Stimulated activated naive CD8-positive, alpha-beta T cell treated with anti-CD3 and anti-CD28 coated beads, Interleukin-15, Interleukin-2, amounts not matched to agents 100 U/mL and 50 U/mL, for 24 hours (primary cell): Measurements from ENCODE around the gene SLC2A4.

Experiments
- ATAC-seq: fragments of 150-1000 bp; cut with Tn5 transposase; one replicate; pipeline ENCODE4 v1.10.0; 2021
- DNase-seq: peaks from one replicate; pipeline ENCODE4 v3.0.0; 2021

Gene SLC2A4

DNA sequence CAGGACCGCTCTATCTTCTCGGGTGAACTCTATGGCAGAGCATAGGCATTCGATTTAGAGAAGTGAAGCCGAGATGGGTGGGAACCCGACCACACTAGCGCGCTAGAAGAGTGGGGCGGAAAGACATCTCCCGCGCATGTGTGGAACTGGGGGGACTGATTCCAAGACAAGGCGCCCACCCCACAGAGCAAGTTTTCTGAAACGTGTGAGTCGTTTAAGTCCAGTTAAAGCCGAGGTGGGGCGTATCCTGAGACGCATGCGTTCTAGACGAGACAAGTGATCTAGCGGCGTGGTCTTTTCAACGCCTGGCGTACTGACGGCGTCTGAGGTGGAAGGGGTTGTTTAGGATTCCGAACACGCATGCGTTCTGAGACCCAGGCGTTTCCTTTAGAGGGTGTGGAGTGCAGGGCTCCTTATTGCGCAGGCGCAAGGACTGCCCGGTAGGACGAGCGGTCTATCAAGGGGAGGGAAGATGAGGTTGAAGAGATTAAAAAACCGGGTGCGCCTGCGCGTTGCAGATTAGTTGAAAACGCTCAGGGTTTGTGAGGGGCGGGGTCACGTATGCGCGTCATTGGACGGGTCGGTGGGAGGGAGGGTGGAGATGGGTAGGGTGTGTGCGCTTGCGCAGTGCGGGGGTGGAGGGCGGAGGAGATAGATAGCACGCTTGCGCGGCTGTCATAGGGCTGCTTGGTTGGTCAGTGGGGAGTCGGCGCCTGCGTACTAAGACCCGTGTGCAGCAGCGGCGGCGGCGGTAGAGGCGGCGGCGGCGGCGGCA, 25.6 kb downstream of the SLC2A4 start, which contains the start of gene EIF5A:
TSS of gene EIF5A (plus strand) at position 718 of the 775 bp plus-strand sequence. CDS start 2,008 bp downstream, outside the sequence.
- peak; percentile 100 for DNase-seq
- peak; percentile 84 for ATAC-seq

DNA sequence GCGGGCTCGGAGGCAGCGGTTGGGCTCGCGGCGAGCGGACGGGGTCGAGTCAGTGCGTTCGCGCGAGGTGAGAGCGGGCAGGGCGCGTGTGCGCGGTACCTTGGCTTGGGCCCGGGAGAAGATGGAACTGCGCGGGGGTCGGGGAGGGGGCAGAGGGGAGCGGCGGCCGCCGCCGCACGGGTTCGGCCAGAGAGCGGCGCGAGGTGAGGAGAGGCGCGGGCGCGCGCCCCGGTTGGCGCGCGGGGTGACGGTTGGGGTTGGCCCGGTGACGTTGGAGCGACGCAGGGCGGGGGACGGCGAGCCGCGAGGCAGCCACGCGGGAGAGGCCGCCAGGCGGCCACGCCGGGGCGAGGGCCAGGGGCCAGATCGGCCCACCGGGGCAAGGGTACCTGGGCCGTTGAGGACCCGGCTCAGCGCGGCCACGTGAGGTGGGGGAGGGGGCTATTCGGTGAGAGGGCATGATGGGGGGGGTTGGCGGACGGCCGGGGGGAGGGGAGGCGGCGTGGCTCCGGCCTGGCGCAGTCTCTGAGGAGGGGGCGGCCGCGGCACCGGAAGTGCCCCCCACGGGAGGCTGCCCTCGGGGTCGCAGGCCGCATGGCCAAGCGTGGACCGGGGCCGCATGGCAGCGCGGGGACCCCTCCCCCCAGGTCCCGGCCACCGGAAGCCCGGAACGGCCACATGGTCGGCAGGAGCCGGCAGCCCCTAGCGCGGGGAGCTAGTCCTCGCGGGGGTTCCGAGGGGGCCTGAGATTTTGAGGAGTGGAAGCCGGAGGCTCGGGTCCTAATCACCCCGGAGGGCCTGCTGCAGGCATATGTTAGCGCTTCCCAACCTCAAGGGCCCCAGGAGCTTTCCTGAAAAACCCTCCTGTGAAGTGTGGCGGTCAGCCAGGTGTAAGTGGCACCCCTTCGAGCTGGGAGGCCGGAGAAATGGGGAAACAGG, 26.4 kb downstream of the SLC2A4 start:
- DNase-seq = peak; percentile 62
- ATAC-seq = no peak

DNA sequence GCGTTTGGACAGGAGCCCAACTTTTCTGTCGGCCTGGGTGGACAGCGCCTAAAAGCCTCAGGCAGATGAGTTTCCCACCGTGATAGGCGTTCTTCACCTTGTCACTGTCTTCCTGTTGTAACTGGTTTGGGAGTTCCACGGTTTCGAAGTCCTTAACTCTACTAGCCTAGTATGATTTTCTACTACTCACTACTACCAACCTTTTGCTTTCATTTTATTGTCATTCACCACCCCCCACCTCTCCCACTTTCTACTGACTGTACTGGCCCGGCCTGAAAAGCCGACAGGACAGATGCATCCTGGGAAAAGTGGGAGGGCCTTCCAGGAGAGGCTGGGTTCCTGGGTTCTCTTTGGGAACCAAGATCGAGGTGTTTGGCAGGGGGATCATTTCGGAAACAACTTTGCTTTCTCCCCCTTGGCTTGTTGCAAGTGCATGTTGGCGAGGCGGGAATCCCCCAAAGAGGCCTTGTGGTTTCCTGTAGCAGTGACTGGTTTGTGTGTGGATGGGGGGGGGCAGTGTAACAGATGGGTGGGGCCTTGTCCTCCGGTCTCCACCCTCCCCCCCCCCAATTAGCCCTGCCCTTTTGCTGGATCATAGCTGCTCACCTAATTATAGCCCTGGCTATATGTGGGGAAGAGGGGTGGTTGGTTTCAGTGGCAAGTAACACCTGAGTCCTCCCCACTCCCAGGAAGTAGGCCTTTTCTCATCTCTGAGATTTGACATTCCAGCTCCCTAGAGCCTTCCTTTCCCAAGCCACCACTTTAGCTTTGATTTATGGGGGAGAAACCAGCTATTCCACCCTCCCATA, 27.3 kb downstream of the SLC2A4 start:
- peak; percentile 26 for ATAC-seq
- DNase-seq = peak; percentile 81

DNA sequence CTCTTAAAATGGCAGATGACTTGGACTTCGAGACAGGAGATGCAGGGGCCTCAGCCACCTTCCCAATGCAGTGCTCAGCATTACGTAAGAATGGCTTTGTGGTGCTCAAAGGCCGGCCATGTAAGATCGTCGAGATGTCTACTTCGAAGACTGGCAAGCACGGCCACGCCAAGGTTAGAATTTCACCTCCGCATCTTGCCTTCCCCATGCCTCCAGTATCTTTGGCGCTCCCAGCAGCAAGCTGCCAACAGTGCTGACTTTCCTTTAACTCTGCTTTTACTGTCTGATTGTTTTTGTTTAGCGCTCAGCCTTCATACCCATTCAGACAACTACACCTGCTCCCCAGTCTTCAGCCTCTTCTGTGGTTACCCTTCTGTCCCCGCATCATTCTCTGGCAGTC, 28.1 kb downstream of the SLC2A4 start:
- ATAC-seq (no peak), DNase-seq (no peak)

DNA sequence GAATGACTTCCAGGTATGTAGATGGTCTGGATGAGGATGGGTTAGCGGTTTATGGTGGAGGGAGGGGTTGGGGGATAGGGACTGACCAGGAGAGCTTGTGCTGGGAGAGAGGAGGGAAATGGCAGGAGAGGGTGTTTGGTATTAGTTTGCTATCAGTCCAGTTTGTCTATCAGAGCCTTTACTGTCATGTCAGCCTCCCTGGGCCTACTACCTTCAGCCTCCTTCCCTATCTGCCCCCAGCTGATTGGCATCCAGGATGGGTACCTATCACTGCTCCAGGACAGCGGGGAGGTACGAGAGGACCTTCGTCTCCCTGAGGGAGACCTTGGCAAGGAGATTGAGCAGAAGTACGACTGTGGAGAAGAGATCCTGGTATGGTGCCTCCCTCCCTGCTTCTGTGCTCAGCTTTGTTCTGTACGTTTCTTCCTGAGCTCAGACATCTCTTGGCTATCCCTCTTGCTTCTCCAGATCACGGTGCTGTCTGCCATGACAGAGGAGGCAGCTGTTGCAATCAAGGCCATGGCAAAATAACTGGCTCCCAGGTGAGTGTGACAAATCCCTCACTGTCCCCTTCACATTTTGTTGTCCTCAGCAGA, 29.7 kb downstream of the SLC2A4 start:
- ATAC-seq (no peak), DNase-seq (no peak)

DNA sequence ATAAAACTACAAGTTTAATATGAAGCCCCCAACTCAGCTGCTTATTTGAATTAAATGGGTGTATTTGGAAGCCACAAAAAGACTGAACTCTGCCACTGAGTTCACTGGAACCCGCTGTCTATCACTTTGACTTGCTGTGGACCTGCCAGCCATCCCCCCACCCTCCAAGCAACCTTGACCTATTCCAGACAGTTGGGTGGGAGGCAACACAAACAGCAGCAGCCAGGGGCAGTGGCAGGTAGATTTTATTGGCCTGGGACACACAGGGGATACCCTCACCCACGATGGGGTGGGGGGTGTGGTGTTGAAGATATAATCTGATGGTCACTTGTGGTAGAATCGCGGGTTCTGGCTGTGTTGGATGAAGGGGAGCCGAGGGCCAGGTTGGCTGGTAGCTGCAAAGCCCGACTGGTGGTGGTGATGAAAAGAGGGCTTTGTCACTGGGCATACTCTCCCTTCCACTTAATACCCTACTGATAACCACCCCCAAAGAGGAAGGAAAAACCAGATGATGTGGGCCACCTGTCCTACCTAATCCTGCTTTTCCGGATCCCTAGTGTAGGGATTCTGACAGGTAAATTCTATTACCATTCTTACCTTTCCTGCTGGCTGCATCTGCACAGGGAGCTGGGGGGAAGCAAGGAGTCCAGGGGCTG, 31.0 kb downstream of the SLC2A4 start:
- DNase-seq = no peak
- ATAC-seq = no peak

DNA sequence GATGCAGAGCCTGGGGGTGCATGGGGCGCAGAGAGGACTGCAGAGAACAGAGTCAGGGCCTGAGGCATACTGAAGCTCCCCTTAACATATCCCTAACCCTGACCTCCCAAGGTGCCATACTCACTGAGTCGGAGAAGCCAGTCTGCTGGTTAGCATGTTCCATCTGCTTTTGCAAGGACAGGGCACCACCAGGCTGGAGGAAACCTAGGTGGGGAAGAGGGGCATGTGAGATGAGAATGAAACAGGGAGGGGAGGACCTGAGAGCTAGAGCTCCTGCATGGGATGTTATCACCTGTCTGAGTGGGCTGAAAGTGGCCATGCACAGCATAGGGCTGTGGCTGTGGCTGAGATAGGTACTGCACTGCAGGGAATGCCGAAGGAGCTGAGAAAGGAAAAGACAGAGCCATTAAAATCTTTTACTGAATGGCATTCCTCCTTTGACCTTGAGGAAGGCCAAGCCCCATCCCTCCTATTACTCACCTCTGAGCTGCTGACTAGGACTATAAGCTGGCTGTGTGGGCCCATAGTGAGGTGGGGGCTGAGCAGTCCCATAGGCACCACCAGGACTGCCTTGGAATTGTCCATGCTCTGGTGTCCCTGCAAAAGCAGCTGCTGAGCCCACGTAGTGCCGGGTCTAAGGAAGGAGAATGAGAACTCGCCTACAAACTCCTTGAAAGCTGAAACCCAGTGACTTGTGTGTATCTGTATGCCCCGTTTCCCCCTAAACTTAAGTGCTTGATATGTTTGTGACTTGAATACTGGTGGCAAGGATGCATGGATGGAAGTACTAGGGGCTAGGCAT, 31.8 kb downstream of the SLC2A4 start:
- DNase-seq (no peak), ATAC-seq (peak; percentile 10)

DNA sequence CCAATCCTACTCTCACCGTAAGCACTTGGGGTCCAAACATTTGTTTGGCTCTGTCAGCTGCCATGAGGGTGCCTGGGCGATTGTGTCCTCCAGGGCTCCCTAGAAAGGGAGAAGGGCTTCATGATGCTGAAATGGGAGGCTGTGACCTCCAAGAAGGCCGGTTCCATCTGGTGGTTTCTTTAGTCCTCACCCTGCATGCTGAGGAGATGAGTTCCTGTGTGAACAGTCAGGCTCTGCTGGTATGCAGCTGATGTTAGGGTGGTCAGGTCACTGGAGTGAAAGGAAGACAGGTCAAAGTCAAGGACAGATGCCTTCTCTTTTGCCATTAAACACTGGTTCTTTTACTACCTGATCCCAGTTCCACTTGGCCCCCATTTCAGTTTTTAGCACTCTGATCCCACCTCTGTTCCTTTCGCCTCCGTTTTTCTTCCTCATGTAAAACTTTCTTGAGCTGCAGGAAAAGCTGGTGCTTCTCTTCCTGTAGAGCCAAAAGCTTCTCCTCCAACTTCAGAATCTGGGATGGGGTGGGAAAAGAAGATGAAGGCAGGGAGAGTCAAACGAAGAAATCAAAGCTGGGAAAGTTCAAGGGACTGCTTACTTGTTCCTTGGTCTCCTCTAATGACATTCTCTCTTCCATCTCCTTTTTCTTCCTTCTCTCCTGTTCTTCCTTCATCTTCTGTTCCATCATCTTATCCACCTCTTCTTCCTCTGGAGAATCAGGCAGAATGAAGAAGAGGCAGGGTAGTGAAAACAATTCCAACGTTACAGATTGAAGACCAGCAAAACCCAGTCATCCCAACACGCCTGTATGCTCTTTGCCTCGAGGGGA, 32.6 kb downstream of the SLC2A4 start:
- DNase-seq (no peak), ATAC-seq (no peak)

DNA sequence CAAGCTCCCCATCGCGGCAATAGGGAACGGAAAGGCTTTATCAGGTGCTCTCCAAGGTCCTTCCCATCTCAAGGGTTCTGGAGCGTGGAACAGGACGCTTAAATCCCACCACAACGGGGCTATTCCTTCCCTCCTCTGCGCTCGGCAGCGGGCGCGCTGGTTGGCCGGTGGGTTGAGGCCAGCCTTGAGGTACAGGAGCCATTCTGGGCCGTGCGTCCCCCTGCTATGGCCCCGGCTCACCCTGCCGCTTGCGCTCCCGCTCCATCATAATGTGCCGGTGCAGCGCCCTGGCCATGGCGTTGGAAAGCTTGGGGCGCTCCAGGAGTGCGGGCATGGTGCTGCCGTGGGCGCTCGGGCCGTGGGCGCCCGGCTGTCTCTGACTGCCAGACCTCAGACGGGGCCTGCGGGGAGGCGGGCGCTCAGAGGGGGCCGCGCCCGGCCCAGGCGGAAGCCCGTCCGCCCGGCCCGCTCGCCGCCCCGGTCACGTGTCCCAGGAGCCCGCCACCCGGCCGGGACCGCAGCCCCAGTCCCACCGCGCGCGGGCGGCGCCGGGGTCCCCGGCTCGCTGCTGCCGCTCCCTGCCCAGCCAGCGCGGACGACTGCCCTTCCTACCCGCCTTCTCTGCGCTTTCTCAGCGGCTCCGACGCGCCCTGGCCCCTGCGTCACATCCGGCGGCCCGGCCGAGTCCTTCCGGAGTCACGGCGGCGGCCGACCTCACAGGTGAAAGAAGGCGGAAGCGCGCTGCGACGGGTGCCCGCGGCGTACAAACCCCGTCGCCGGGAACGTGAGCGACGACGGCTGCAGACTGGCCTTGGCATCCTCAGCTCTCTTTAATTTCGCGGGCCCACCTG, 33.4 kb downstream of the SLC2A4 start, which contains the start of gene GPS2:
TSS of gene GPS2 (minus strand) at position 642 of the 851 bp plus-strand sequence. CDS start at position 334, 308 bp downstream.
- peak; percentile 82 for ATAC-seq
- DNase-seq = peak; percentile 96

DNA sequence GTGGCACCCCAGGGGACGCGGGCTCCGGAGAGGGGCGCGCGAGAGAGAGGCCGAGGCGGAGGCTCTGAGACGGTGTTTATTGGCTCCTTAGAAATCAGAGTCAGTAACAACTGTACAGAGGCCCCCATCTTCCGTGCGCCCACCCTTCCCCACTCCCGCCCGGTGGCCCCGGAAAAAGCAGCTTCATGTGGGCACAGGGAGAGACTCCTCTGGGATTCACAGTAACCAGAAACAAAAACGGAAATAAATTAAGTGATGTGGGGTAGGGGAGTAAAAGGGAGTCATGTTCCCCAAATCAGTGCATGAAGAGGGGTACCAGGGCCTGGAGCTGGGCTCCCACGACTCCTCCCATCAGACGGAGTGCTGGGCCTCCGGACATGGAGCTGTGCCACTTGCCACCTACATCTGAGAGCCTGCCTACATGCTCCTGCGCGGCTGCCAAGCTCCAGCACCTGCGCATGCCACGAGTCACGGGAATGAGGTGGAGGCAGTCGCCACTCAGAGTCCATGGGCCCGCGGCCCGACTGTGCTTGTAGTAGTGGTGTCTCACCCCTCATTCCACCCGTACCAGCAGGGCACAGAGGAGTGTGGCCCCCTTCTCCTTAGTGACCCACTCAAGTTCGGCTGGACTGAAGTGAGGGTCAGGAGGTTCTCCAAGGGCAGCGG, 34.2 kb downstream of the SLC2A4 start:
- ATAC-seq (no peak), DNase-seq (no peak)

DNA sequence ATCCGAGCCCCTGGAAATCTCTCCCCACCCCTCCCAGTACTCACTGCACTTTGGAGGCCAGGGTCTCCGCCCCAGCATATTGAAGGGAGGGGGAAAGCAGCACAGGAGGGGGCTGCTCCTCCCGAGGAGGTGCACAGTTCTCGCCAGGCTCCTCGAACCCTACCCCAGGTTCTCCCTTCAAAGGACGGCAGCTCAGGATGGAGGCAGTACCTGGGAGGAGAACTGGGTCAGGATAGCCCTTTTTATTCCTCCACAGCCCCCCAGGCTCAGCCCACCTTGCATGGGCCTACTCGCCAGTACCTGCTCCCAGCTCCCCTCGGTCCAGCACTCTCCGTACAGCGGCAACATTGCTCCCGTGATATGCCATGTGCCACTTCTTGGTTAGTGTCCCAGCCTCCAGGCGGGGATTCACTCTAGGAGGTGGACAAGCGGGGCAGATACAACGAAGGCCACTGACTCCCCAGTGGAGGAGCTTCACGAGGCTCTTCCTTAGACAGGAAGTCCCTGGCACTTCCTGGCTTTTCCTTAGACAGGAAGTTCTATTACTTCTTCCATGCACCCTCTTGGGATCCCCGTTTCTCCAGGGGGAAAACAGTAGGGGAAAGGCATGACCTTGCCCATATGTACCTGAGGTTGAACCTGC, 35.8 kb downstream of the SLC2A4 start:
- ATAC-seq (no peak), DNase-seq (no peak)

DNA sequence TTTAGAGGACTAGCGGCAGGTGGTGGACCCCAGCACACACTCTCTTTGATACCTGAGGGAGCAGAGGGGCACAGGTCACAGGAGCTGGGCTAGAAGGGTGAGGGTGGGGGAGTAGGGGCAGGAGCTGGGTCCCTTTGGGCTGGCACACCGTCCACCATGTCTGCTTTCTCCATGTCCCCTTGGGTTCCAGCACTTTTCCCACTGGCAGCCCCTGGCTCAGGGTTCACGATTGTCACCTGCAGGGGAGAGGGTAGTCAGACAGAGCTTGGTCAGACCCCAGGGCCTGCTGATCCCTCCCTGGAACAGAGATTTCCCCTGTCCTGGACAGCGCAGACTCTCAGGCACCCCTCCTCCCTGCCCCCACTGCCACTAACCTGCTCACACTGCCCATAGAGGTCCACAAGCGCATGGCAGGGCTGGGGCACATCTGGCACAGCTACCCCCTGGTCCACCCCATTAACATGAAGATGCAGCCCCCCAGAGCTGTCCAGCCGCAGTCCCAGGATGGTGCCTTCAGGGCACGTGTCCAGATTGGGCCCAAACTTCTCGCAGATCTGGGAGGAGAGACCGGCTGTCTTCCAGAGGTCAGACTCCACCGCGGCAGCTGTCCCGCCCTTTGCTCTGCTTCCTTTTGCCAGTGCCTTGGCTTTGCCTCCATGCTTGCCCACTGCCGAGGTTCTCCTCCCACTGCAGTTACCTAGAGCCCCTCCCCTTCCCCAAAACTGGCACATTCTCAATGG, 36.8 kb downstream of the SLC2A4 start:
- ATAC-seq = no peak

DNA sequence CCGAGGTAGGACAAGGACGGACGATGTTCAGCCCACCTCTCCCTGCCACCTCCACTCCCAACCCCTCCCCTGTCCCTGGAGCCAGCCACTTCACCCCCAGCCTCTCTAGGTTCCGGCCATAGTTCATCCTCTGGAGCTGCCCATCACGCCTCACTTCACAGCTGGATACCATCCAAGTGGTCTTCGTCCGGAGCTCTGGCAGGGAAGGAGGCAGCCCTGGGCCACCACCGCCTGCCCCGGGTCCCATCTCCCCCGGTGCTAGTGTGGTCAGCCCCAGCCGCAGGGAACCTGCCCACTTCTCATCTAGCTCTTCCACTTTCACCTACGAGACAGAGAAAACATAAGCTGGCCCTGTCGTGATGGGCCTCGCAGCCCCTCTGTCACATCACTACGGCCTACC, 39.9 kb downstream of the SLC2A4 start:
- ATAC-seq = no peak
- DNase-seq = no peak

More for the DNA sequence above, 36.8 kb downstream of the SLC2A4 start:
- DNase-seq = no peak

DNA sequence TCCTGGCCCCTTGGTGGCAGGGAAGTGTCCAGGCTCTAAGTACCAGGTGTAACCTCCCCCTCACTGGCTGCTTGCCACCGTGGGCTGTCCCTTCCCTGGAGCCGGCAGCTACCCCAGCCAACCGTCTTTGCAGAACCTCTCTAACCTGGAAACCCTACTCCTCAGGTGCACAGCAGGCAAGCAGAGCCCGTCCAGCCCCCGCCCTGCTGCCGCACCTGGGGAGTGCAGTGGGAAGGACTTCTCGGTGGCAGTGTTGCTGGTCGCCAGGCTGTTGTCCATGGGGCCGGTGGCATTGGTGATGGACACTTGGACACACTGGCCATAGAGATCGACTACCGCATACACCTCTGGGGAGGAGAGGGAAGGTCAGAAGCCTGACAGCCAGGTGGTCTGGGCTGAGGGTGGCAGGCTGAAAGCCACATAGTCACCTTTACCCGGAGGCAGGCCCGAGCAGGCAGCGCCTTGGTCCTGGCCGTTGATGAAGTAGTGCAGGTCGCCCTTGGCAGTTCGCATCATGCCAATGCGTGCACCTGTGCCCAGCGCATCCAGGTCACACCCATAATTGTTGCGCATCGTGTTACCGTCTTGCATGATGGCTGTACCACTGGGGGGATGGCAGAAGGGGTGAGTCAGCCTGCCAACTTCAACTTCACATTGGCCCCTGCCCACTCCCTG, 41.1 kb downstream of the SLC2A4 start:
- ATAC-seq = no peak
- DNase-seq = no peak

DNA sequence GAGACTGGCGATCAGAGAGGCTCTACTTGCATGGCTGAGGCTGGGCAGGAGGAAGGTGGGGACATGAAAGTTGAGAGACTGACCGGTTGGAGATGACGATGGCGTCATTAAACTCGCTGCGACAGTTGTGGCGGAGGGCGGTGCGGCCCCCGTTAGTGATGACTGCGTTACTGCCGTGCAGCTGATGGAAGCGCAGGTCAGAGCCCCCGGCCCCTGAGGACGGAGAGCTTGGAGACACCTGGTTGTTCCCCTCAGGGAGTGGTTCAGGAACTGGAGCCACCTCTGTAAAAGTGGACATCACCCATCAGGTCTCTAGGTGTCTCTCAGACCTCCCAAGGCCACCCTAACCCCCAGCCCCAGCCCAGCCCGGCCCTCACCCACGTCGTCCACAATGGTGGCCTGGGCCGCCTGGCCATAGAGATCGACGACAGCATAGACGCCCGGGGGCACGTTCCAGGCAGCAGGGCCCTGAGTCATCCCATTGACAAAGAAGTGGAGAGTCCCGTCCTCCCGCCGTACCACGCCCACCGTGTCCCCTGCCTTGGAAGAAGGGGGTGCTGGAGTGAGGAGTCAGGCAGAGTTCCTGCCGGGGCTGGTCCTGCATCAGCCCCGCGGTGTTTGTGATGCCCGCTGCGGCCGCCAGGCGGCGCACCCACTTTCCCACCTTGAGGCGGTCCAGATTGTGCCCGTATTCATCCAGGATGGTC, 42.4 kb downstream of the SLC2A4 start:
- peak; percentile 79 for DNase-seq
- ATAC-seq = peak; percentile 43
